ENCODE results near the gene SDR42E2.

Gene SDR42E2

GRCh38 chr16:22239131-22239805, 77.0 kb downstream of the SDR42E2 start:
- in situ Hi-C loops (cut with MboI; ENCODE audit: low sequenced_read_pairs), result no loop called here

GRCh38 chr16:22240023-22240710, 77.9 kb downstream of the SDR42E2 start:
- in situ Hi-C loops (cut with MboI; ENCODE audit: low sequenced_read_pairs), result no loop called here

Data from HL-60/S4 treated with phorbol 12-myristate 13-acetate at 8.2 ng/mL for 4 days and 3 days (cell line).